HG03457 (cell line): Measurements from ENCODE around the gene KCTD16.
A peak's percentile ranks its signal among the peaks of the same experiment; 100 is the strongest.

Experiments
- ATAC-seq: cut with Tn5 transposase; IDR thresholded peaks from one replicate; pipeline ENCODE4 v1.9.1; 2021; ENCODE audit warnings: moderate number of reproducible peaks; ENCODE audit not compliant: unreplicated experiment

The KCTD16 gene

DNA sequence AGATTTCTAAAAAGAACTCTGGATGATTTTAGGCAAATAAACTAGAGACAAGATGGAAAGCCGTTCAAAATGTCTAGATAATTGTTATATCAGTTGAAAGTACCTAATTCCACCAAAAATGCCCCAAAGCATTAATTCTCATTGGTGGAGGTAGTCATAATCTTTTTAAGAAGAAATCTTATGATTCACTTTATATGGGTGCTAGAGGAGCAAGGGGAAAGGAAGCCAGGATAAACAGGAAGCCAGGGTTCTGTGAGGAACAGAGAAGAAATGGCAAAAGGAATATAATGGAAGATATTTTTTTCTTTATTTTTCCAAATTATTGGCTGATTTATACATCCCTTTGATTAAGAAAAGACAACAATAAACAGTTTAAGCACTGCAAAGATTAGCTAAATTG, 8.0 kb upstream of the KCTD16 start:
- ATAC-seq, result no peak

GRCh38 chr5:144166696-144167095, 4.0 kb upstream of the KCTD16 start:
- no peak for ATAC-seq

DNA sequence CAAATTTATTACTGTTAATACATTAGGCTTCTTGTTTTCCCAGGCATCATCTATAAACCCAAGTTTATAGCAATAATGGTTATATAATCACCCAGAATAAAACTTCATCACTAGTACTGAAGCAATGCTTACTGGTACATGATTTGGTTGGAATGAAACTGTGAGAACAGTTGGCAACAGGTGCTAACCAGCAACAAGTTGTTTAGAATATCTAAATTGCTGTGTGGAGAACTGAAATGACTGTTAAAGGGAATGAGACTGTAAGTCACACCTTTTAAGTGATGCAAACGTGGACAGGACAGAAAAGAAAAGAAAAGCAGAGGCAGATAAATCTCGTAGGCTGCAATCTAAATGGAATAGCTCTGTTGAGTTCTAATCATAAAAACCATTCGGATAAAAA, 2.7 kb upstream of the KCTD16 start:
- ATAC-seq, result no peak

DNA sequence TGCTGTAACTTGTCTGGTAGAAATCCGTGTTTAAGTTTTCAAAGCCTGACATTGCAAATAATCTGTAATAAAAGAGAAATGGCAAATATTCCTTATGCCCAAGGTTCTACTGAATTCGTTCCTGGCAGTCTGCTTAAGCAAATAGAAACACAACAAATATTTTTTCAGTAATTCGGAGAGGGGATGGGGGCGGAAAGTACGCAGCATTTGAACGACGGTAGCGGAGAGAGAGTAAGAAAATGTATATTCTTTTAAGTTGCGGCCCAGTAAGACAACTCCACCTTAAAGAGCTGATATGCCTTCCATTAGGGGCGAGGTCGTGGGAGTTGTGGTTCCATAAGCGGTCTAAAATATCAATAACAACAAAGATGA, 783 bp upstream of the KCTD16 start:
- ATAC-seq, result no peak

- no peak for ATAC-seq
Observed at GRCh38 chr5:144173766-144174165, 3.1 kb downstream of the KCTD16 start.

DNA sequence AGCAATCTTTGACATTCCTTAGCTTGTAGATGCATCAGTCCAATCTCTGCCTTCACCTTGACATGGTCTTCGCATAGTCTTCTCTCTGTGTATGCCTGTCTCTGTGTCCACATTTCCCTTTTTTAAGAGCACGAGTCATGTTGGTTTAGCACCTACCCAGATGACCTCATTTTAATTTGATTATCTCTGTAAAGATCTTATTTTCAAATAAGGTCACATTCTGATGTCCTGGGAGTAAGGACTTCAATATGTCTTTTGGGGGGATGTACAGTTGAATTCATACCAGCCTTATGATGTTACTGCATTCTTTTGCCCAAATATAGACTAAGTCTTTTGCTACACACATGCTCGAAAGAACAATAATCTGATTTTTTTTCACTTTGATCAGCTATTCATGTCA, 6.9 kb downstream of the KCTD16 start:
- ATAC-seq, result no peak

DNA sequence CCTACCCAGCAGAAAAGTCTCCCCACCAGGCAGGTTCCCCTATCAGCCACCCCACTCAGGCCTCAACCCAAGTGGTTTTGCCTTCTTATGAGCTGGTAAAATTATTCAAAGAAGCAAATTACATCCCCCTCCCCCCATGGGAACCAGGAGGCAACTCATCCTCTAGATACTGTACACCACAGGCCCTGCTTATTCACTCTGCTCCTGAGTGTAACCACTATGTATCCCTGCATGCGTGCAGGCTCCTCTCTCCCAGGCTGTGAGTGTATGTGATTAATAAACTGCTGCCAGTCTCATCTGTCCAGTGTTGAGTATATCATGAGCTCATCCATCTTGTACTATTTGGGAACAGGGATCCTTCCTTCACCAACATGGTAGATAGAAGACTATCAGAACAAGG, 8.6 kb downstream of the KCTD16 start:
- no peak for ATAC-seq

DNA sequence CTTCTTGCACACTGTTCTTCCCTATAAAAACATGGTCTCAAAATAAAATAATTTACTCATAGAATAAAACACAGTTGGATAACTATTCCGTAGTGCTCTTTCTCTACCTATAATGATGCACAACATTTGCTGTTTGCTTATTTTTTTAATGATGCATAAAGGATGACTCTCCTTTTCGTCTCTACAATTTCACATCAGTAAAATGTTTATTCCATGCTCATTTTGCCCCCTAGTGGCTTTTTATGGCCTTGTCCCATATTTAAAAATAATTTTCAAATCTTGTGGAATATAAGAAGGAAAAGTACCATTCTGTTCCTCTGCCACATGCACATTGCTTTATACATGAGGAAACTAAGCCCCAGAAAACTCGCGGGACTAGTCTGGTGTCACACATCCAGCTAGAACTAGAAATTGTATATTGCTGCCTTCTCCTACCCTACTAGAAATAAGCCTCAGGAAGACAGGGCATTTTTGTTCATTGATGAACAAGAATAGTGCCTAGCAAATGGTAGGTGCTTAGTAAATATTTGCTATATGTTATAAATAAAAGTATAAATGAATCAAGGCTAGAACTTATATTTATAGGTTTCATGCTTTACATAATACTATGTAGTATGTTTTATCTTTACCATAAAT, 12.7 kb downstream of the KCTD16 start:
- ATAC-seq, result no peak

DNA sequence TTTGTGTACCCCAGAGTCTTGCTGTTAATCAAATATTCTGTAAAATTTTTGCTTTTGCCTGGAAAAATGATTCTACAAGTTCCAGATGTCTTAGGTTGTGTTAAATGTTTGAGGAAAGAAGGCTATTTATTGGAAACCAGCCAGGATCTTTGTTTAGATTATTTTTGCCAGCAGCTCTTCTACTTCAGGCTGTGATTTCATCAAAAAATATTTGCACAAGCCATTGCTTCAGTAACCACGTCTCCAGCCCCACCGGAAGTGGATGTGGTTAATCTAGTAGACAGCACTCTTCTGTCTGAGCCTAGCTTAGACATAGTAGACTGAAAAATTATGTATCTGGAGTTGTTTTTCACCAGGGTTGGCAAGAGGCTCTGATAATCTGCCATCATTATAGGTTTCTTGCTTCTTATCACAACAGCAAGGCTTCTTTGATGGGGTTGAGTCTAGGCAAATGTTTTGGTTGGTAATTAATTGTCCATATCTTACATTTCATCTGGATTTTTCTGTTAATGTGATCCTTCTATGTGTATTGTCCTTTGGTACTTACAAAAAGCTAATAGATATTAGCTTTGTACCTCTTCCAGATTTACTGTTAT, 17.1 kb downstream of the KCTD16 start:
- peak; percentile 77 for ATAC-seq

DNA sequence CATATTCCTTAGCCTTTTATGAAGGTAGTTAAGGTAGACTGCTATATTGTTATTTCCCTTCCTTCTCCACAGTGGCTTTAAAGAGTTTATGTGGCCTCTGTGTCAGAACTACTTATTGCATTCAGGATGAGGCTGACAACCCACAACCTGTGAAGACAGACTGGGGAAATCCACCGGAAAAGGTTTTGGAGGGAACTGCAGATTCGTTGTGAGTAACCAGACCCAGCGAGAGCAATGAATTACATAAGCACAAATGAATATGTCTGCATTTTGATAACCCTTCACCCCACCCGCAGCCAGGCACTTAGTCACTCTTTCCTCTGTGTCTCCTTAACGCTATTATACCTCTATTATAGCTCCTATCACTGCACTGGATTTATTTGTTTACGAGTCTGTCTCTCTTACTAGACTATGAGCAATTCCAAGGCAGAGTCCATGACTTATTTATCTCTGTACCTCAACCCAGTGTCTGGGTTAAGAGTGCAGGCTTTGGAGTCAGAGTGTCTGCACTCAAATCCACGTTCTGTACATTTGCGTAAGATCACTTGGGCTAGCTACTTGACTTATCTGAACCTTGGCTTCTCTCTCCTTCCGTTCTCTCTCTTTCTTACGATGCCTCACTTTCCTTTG, 19.2 kb downstream of the KCTD16 start:
- no peak for ATAC-seq

GRCh38 chr5:144191531-144191930, 20.9 kb downstream of the KCTD16 start:
- no peak for ATAC-seq

GRCh38 chr5:144191998-144192397, 21.3 kb downstream of the KCTD16 start:
- ATAC-seq, result peak; percentile 91

DNA sequence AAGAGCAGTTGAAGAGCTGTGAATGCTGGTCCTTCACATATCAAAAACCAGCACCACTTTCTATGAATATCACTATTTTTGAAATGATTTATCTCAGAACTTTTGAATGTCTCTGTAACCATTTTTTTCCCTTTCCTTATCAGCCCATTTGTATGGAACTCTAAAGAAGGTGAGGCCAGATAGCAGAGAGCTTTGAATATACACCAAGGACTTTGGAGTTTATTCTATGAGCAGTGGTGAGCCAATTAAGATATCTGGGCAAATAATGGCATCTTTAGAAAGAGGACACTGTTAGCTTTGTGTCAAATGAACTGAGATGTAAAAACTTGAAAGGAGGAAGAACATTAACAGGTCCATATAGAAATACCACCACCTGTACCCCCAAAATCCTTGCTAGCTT, 22.0 kb downstream of the KCTD16 start:
- no peak for ATAC-seq

DNA sequence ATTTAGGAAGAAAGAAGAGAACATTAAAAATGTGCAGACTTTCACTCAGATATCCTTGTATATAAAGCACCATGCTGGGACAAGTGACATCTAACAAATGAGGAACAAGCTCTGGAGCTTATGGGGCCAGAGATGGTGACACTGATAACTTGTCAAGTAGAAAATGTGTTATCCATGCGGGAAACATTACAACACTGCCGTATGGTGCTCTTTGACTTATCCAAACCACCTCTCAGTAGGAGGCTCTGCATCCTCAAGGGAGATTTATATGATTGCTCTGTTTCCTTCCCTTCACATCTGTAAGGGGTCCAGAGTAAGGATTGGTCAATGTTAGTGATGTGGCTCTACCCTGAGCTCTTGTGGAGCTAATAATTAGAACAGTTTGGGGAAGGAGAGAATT, 23.5 kb downstream of the KCTD16 start:
- no peak for ATAC-seq

DNA sequence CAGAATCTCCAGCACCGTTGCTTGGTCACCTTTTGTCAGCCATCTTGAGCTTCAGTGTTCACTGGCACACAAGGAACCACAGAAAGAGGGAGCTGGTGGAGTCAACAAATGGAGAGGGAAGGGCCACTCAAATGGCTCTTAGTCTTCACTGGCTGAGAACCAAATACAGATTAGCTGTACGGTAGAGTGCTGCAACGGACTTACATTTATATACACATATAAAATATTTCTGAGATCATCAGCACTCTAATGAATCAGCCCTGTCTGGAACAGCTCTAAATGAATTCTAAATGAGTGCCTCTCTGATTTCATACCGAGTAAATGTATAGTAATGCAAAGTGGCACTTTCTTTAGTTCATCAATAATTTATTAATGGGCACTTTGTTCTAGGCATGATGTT, 24.8 kb downstream of the KCTD16 start:
- ATAC-seq, result no peak

GRCh38 chr5:144196612-144197011, 25.9 kb downstream of the KCTD16 start:
- no peak for ATAC-seq

DNA sequence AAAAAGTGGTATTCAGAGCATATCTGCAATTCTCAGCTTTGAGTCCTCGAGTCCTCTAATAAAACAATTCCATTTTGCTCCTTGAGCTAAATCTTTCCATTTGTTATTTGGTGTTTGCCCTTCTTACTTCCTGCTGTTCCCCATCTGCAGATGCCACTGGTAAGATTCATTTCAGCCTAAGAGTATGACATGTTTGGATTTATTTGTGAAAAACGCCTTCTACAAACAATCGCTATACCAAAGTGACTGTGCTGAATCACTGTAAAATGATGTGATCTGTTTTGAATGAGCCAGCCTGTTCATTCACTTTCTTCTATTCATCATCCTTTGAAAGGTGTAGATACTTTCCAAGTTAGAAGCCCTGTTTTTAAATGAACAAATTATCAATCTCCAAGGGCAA, 27.7 kb downstream of the KCTD16 start:
- ATAC-seq, result no peak

DNA sequence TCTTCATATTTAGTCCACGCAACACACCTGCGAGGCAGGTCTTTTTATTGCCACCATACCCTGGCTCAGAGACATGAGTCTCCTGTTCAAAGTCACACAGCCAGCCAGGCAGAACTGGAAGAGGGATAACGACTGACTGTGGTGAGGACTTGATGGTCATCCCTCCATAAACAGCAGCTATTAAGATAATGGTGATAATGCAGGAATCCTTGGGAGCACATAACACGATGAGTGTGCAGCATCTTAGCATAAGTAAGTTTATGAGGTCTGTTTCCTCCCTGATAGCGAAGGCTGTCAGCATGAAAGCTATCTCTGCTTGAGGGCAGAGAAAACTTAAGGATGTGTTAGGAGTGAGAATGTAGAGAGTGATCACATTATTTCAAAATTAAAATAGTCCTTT, 30.9 kb downstream of the KCTD16 start:
- no peak for ATAC-seq

- no peak for ATAC-seq
Observed at GRCh38 chr5:144202072-144202471, 31.4 kb downstream of the KCTD16 start.

DNA sequence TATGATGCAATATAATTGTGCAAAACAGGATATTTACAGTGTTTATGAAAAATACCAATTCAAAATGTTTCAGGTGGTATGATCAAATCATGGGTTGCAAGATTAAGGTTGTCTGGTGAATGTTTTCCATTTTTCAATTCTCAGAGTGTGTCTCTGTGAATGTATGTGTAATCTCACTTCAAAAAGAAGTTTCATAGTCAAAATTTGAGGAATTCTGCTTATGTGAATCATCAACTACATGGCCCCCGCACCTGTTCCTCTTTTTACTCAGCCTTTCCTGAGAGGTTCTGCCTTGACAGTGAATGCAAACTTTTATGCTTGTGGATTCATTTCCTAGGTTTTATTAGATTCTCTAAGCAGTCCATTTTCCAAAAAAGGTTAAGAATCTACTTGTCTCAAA, 32.1 kb downstream of the KCTD16 start:
- no peak for ATAC-seq

DNA sequence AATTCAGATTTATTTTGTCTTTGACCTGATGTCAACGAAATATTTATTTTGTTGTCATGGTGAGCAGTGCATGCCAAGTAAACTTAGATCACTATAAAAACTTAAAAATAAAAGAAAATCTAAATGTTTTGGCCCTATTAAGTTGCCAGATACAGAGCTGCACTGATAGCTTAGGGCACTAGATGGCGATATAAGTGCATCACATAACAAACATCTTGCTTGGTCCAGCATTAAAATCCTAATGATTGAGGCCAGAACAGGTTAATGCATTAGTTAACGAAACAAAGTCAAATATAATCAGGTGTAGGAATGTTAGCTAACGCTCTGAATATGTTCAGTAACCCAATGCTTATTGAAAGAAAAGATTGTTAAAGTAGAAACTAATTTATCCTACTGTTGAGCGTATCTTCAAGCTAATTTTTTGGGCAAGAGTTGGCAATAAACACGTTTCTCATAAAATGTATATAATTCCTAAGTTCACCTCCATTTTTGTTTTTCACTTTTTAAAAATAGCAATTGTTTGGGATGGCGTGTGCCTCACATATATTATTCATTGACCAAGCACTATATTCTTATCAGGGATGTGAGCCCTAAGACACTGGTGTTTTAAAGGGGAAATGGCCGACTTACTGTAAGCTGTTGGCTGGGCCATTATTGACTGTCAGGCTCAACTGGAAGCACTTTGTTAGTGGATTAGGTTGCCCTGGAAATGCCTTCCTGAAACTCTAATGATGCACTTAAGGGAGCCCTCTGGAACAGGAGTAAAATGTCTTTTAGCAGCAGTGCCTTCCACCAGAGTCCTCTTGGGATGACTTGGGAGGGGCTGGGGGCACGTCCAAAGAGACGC, 33.3 kb downstream of the KCTD16 start:
- no peak for ATAC-seq

DNA sequence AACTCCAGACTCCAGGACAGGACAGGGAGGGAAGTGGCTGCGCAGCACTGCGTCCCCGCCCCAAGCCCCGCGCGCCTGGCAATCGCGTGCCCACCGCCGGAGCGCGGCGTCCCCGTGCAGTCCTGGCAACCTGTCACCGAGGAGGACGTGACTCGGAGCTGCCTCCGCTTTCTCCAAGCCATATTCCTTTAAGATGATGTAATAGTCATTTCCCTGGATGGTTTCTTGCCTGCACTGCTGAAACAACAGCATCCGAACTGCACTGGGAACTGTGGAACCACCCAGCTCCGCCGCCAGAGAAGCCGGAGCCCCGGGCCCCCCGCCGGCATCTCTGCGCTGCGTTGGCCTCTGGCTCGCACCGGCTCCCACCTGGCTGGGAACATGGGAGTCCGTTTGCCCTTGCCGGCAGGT, 34.5 kb downstream of the KCTD16 start:
- no peak for ATAC-seq
